HepG2 (cell line): ENCODE results near the gene FAM219A. TPM values are rescaled to one million over a fixed set of nuclear protein-coding genes. Genes with fewer than 3 reads are reported as not detected.
A peak's percentile ranks its signal among the peaks of the same experiment; 100 is the strongest.

Experiments
- AGO1 ChIP-seq: fragments of 200-400 bp; formaldehyde crosslinking; IDR thresholded peaks from 2 replicates; pipeline ENCODE4 v1.6.1; 2017; ENCODE audit warnings: mild to moderate bottlenecking, low read depth, low read length, moderate library complexity; ENCODE audit not compliant: poor library complexity, severe bottlenecking
- BRCA1 ChIP-seq: sonication (generic); formaldehyde crosslinking; IDR thresholded peaks from 2 replicates; pipeline ENCODE4 v1.4.0; 2020; ENCODE audit warnings: missing genetic modification reagents
- FLYWCH1 ChIP-seq: sonication (generic); formaldehyde crosslinking; IDR thresholded peaks from 2 replicates; pipeline ENCODE4 v1.8.1; 2023; ENCODE audit warnings: mild to moderate bottlenecking, missing genetic modification reagents
- NFIC ChIP-seq: IDR thresholded peaks from 2 replicates; pipeline ENCODE4 v1.6.1; 2012; ENCODE audit warnings: mild to moderate bottlenecking, low read length, inconsistent platforms
- NFKBIZ ChIP-seq: IDR thresholded peaks from 2 replicates; pipeline ENCODE4 v1.6.1; 2018; ENCODE audit warnings: missing genetic modification reagents, missing compliant biosample characterization
- ONECUT2 ChIP-seq: sonication (generic); formaldehyde crosslinking; IDR thresholded peaks from 2 replicates; pipeline ENCODE4 v1.4.0; 2020; ENCODE audit warnings: missing genetic modification reagents
- PBX3 ChIP-seq: sonication (generic); formaldehyde crosslinking; IDR thresholded peaks from 2 replicates; pipeline ENCODE4 v1.8.1; 2023; ENCODE audit warnings: missing genetic modification reagents, inconsistent platforms, borderline replicate concordance
- PHF21A ChIP-seq: sonication (generic); formaldehyde crosslinking; IDR thresholded peaks from 2 replicates; pipeline ENCODE4 v1.5.0; 2020; ENCODE audit warnings: mild to moderate bottlenecking, missing genetic modification reagents
- SOX6 ChIP-seq, 2 experiments: fragments of 450-650 bp in 1 of 2; sonication (generic) in 1 of 2; formaldehyde crosslinking in 1 of 2; IDR thresholded peaks; 2 replicates each; pipeline versions ENCODE4 v1.4.0 to v1.6.1; 2017 to 2020; ENCODE audit warnings: antibody characterized with exemption in 1 of 2, mild to moderate bottlenecking in 1 of 2, missing genetic modification reagents in 1 of 2
- ZBTB42 ChIP-seq: sonication (generic); formaldehyde crosslinking; IDR thresholded peaks from 2 replicates; pipeline ENCODE4 v1.5.0; 2020; ENCODE audit warnings: mild to moderate bottlenecking, missing genetic modification reagents
- ZNF224 ChIP-seq: sonication (generic); formaldehyde crosslinking; IDR thresholded peaks from 2 replicates; pipeline ENCODE4 v1.5.0; 2020; ENCODE audit warnings: mild to moderate bottlenecking, missing genetic modification reagents
- ZNF282 ChIP-seq: fragments of 450-650 bp; IDR thresholded peaks from 2 replicates; pipeline ENCODE4 v1.6.1; 2018; ENCODE audit not compliant: partially characterized antibody
- ZNF33A ChIP-seq: sonication (generic); formaldehyde crosslinking; IDR thresholded peaks from 2 replicates; pipeline ENCODE4 v1.5.1; 2020; ENCODE audit warnings: missing genetic modification reagents, mild to moderate bottlenecking, moderate library complexity, borderline replicate concordance
- ZNF572 ChIP-seq: sonication (generic); formaldehyde crosslinking; IDR thresholded peaks from 2 replicates; pipeline ENCODE4 v1.5.1; 2020; ENCODE audit warnings: mild to moderate bottlenecking, missing genetic modification reagents
- ZNF616 ChIP-seq: sonication (generic); formaldehyde crosslinking; IDR thresholded peaks from 2 replicates; pipeline ENCODE4 v1.5.0; 2020; ENCODE audit warnings: low read depth, mild to moderate bottlenecking, missing genetic modification reagents
- ZNF841 ChIP-seq: sonication (generic); formaldehyde crosslinking; IDR thresholded peaks from 2 replicates; pipeline ENCODE4 v1.8.1; 2023; ENCODE audit warnings: missing genetic modification reagents, borderline replicate concordance
- ZSCAN20 ChIP-seq: sonication (generic); formaldehyde crosslinking; IDR thresholded peaks from 2 replicates; pipeline ENCODE4 v1.4.0; 2020; ENCODE audit warnings: missing genetic modification reagents, mild to moderate bottlenecking, borderline replicate concordance
- polyA plus RNA-seq, 8 experiments: library from polyadenylated mRNA; depleted of rRNA in 3 of 8; stranded (reverse) in 7 of 8; unstranded in 1 of 8; fragments of >200 nt; fragmentation: Illumina TruSeq in 4 of 8; extraction: Trizol in 4 of 8; gene quantifications; 2 replicates each; pipeline versions ENCODE4 v1.2.1 to v1.2.3, GENCODE V29; 2011 to 2016; ENCODE audit warnings: low read depth in 4 of 8, missing spikeins in 1 of 8, mixed read lengths in 1 of 8; ENCODE audit not compliant: insufficient read depth in 1 of 8
- total RNA-seq, 5 experiments: library from RNA; depleted of rRNA; stranded (reverse); fragments of >200 nt; fragmentation: Illumina TruSeq; extraction: Trizol; gene quantifications; 2 replicates each; pipeline ENCODE4 v1.2.3, GENCODE V29; 2016; ENCODE audit warnings: low read depth in 1 of 5
- TF ChIP-seq, protein P1 (sequence below): sonication (generic); formaldehyde crosslinking; IDR thresholded peaks from 2 replicates; pipeline ENCODE4 v1.4.0; 2020; ENCODE audit warnings: missing genetic modification reagents
- TF ChIP-seq, protein P2 (sequence below): sonication (generic); formaldehyde crosslinking; IDR thresholded peaks from 2 replicates; pipeline ENCODE4 v1.5.1; 2020; ENCODE audit warnings: mild to moderate bottlenecking, missing genetic modification reagents
- TF ChIP-seq, protein P3 (sequence below): sonication (generic); formaldehyde crosslinking; conservative IDR thresholded peaks from 2 replicates; pipeline ENCODE4 v1.8.0; 2022; ENCODE audit warnings: low read depth, missing genetic modification reagents

Gene FAM219A
- total and polyA plus RNA-seq, 2 of the 13 experiments (the other 11 are each of a cell fraction or from before 2014, with no cell fraction given) = 3.9 to 6.4 TPM

DNA sequence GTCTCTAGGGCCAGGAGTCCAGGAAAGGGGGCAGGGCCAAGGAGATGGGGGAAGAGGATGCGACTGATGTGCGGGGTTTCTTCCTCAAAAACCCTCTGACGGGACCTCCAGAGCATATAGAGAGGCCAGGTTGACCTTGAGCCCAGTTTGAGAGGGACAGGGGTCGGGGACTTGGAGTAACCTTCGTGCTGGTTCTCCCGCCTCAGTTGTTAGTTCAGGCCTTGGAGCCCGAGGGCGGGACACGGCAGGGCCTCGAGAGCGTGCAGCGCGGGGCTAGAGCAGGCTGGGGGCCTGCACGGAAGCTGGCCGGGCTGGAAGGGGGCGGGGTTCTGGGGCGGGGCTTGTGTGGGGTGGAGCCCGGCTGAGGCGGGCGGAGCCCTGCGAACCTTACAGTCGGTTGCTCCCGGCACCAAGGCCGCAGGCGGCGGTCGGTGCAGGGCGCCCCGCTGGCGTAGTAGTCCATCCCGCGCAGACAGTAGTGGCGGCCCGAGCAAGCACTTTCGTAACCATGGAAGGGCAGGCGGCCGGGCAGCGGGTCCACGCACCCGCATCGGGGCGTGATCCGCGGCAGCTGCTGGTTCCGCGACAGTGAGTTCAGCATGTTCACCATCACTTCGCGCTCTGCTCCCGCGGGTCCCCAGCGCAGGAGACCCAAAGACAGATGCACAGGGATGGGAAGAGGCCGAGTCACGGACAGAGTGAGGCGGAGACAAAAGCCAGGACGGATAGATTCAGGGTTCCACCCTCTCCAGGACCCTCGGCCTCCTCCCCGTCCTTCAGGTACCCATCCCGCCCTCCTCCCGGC, 77.7 kb downstream of the FAM219A start (continued):
- TF ChIP-seq, protein P1, sequence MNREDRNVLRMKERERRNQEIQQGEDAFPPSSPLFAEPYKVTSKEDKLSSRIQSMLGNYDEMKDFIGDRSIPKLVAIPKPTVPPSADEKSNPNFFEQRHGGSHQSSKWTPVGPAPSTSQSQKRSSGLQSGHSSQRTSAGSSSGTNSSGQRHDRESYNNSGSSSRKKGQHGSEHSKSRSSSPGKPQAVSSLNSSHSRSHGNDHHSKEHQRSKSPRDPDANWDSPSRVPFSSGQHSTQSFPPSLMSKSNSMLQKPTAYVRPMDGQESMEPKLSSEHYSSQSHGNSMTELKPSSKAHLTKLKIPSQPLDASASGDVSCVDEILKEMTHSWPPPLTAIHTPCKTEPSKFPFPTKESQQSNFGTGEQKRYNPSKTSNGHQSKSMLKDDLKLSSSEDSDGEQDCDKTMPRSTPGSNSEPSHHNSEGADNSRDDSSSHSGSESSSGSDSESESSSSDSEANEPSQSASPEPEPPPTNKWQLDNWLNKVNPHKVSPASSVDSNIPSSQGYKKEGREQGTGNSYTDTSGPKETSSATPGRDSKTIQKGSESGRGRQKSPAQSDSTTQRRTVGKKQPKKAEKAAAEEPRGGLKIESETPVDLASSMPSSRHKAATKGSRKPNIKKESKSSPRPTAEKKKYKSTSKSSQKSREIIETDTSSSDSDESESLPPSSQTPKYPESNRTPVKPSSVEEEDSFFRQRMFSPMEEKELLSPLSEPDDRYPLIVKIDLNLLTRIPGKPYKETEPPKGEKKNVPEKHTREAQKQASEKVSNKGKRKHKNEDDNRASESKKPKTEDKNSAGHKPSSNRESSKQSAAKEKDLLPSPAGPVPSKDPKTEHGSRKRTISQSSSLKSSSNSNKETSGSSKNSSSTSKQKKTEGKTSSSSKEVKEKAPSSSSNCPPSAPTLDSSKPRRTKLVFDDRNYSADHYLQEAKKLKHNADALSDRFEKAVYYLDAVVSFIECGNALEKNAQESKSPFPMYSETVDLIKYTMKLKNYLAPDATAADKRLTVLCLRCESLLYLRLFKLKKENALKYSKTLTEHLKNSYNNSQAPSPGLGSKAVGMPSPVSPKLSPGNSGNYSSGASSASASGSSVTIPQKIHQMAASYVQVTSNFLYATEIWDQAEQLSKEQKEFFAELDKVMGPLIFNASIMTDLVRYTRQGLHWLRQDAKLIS (CRISPR knock-in tag) = 0 out of 2 replicates have a peak, but pooled peaks have one; percentile 62
- TF ChIP-seq ZBTB42 = no peak
- no peak for TF ChIP-seq ZNF572
- TF ChIP-seq PHF21A (CRISPR knock-in tag) = no peak
- TF ChIP-seq FLYWCH1 = no peak; the same call in 1 of the 2 replicates
- no peak for TF ChIP-seq NFIC
- peak; percentile 92 for TF ChIP-seq ZNF616 (CRISPR knock-in tag)
- TF ChIP-seq, protein P2, sequence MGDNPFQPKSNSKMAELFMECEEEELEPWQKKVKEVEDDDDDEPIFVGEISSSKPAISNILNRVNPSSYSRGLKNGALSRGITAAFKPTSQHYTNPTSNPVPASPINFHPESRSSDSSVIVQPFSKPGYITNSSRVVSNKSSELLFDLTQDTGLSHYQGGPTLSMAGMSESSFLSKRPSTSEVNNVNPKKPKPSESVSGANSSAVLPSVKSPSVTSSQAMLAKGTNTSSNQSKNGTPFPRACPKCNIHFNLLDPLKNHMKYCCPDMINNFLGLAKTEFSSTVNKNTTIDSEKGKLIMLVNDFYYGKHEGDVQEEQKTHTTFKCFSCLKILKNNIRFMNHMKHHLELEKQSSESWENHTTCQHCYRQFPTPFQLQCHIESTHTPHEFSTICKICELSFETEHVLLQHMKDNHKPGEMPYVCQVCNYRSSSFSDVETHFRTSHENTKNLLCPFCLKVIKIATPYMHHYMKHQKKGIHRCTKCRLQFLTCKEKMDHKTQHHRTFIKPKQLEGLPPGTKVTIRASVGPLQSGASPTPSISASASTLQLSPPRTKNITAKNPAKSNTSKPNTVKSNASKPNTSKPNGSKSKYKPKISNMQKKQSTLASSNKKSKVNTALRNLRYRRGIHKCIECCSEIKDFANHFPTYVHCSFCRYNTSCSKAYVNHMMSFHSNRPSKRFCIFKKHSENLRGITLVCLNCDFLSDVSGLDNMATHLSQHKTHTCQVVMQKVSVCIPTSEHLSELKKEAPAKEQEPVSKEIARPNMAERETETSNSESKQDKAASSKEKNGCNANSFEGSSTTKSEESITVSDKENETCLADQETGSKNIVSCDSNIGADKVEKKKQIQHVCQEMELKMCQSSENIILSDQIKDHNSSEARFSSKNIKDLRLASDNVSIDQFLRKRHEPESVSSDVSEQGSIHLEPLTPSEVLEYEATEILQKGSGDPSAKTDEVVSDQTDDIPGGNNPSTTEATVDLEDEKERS (CRISPR knock-in tag) = no peak
- peak; percentile 60; the same call in 1 of the 2 replicates for TF ChIP-seq ZNF841
- no peak for TF ChIP-seq PBX3
- TF ChIP-seq, protein P3, sequence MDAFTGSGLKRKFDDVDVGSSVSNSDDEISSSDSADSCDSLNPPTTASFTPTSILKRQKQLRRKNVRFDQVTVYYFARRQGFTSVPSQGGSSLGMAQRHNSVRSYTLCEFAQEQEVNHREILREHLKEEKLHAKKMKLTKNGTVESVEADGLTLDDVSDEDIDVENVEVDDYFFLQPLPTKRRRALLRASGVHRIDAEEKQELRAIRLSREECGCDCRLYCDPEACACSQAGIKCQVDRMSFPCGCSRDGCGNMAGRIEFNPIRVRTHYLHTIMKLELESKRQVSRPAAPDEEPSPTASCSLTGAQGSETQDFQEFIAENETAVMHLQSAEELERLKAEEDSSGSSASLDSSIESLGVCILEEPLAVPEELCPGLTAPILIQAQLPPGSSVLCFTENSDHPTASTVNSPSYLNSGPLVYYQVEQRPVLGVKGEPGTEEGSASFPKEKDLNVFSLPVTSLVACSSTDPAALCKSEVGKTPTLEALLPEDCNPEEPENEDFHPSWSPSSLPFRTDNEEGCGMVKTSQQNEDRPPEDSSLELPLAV = no peak
- no peak for TF ChIP-seq ZNF33A (CRISPR knock-in tag)
- no peak for TF ChIP-seq ZSCAN20 (CRISPR knock-in tag)
- TF ChIP-seq BRCA1 (CRISPR knock-in tag) = no peak
- peak; percentile 50; the same call in 1 of the 2 replicates for TF ChIP-seq ZNF224 (CRISPR knock-in tag)
- no peak for TF ChIP-seq ZNF282
- no peak for TF ChIP-seq AGO1
- TF ChIP-seq NFKBIZ (CRISPR knock-in tag) = no peak
- no peak for TF ChIP-seq ONECUT2 (CRISPR knock-in tag)
- TF ChIP-seq SOX6 (IDR thresholded peaks at IDR 0.05) = no peak
- no peak for TF ChIP-seq SOX6 (CRISPR knock-in tag; IDR thresholded peaks at IDR 0.05)
